ENCODE results near the gene ANKH.

ANKH gene

GRCh38 chr5:14873790-14874189 is 2.2 kb upstream of the ANKH start:
- TF ChIP-seq ZNF274 (IDR thresholded peaks at IDR 0.05; ENCODE audit: low read depth, low read length): no peak
- H3K4me3 ChIP-seq (ENCODE audit: low read length): no peak overlapping the region

DNA sequence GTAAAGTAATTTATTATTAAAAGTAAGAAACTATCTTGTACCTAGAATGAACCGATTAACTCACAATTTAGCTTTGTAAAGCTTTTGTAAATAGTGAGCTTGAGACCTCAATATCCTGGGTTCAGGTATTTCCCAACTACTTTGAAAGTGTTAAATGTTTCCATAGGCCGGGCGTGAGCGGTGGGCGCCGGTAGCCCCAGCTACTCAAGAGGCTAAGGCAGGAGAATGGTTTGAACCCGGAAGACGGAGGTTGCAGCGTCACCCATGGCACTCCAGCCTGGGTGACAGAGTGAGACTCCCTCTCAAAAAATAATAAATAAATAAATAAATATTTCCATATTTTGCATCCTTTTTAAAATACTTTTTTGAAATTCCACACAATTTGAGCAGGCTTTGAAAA is 1.5 kb upstream of the ANKH start:
- no peak overlapping the region for H3K4me3 ChIP-seq (ENCODE audit: low read length)
- TF ChIP-seq ZNF274 (IDR thresholded peaks at IDR 0.05; ENCODE audit: low read depth, low read length): no peak

- H3K4me3 ChIP-seq (ENCODE audit: low read length): peak overlapping the region; percentile 70
- TF ChIP-seq ZNF274 (IDR thresholded peaks at IDR 0.05; ENCODE audit: low read depth, low read length): no peak
Observed at GRCh38 chr5:14872070-14872989, 752 bp upstream of the ANKH start.

- H3K4me3 ChIP-seq (ENCODE audit: low read length): peak overlapping the region; percentile 70
- no peak for TF ChIP-seq ZNF274 (IDR thresholded peaks at IDR 0.05; ENCODE audit: low read depth, low read length)
Observed at GRCh38 chr5:14870337-14871213, 1.0 kb downstream of the ANKH start.

GRCh38 chr5:14869668-14870164 is 1.9 kb downstream of the ANKH start:
- peak overlapping the region; percentile 70 for H3K4me3 ChIP-seq (ENCODE audit: low read length)
- TF ChIP-seq ZNF274 (IDR thresholded peaks at IDR 0.05; ENCODE audit: low read depth, low read length): no peak

- peak overlapping the region; percentile 70; the same call in 1 of the 2 replicates for H3K4me3 ChIP-seq (ENCODE audit: low read length)
- no peak for TF ChIP-seq ZNF274 (IDR thresholded peaks at IDR 0.05; ENCODE audit: low read depth, low read length)
Observed at GRCh38 chr5:14869233-14869632, 2.3 kb downstream of the ANKH start.

- H3K4me3 ChIP-seq (ENCODE audit: low read length): no peak overlapping the region
- no peak for TF ChIP-seq ZNF274 (IDR thresholded peaks at IDR 0.05; ENCODE audit: low read depth, low read length)
Observed at GRCh38 chr5:14868771-14869170, 2.8 kb downstream of the ANKH start.

DNA sequence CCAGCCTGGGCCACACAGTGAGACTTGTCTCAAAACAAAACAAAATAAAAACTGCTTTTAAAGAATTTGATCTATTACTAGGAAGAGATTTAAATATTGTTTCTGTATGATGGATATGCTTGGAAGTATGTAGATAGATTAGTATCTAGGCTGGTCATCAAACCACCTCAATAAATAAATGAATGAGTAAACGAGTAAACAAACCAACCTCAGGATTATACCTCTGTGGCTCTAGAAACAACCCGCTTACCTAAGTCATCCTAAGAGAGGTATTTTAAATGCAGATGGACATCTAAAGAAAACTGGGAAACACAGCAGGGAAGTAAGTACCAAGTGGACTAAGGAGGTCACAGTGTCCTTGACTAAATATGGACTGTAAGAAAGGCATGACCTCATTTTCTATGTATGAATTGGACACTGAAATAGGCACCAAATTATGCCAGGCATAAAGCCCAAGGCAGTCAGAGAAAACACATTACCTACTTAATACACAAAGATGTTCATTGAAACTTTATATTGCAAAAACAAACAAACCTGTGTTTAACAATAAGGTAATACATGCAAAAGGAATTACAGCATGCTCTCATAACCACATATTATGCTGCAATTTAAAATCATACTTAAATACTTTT is 7.3 kb downstream of the ANKH start:
- H3K4me3 ChIP-seq (ENCODE audit: low read length): no peak overlapping the region
- no peak for TF ChIP-seq ZNF274 (IDR thresholded peaks at IDR 0.05; ENCODE audit: low read depth, low read length)

GRCh38 chr5:14863105-14863504 is 8.5 kb downstream of the ANKH start:
- H3K4me3 ChIP-seq (ENCODE audit: low read length): no peak overlapping the region
- TF ChIP-seq ZNF274 (IDR thresholded peaks at IDR 0.05; ENCODE audit: low read depth, low read length): no peak

DNA sequence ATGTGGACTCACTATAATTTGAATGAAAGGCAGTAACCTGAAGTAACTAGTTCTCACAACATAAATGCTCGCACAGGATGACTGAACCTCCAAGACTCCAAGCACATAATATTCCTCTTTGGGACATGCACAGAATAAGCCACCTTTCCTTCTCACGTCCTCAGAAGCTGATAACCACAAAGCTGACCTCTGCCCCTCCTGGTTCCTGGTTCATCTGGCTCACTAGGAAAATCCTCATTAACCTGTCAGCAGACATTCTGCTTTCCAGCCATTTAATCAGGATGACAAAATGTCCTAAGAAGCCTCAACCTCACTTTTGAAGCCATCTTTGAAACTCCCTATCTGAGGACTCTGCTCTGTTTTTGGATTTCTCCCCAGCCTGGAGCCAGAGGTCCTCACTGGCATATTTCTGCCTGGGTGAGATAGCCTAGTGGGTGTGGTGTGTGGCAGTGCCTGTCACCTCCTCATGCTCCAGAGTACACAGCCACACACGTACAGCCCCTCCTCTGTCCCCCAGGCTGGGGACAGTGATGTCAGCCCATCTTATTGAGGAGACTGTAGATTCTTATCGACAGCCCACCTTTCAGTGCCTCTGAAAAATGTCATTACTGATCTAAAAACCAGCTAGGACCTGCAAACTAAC is 10.3 kb downstream of the ANKH start:
- H3K4me3 ChIP-seq (ENCODE audit: low read length): no peak overlapping the region
- no peak for TF ChIP-seq ZNF274 (IDR thresholded peaks at IDR 0.05; ENCODE audit: low read depth, low read length)

GRCh38 chr5:14859980-14860379 is 11.6 kb downstream of the ANKH start:
- TF ChIP-seq ZNF274 (IDR thresholded peaks at IDR 0.05; ENCODE audit: low read depth, low read length): no peak

GRCh38 chr5:14859150-14859549 is 12.4 kb downstream of the ANKH start:
- TF ChIP-seq ZNF274 (IDR thresholded peaks at IDR 0.05; ENCODE audit: low read depth, low read length): no peak
- no peak overlapping the region for H3K4me3 ChIP-seq (ENCODE audit: low read length)

More at GRCh38 chr5:14859980-14860379, 11.6 kb downstream of the ANKH start:
- no peak overlapping the region for H3K4me3 ChIP-seq (ENCODE audit: low read length)

- TF ChIP-seq ZNF274 (IDR thresholded peaks at IDR 0.05; ENCODE audit: low read depth, low read length): no peak
- no peak overlapping the region for H3K4me3 ChIP-seq (ENCODE audit: low read length)
Observed at GRCh38 chr5:14855366-14855765, 16.2 kb downstream of the ANKH start.

All from GM08714 (cell line).